Pancreas (tissue), 10 donors: ENCODE results near the gene BPTF. TPM values are rescaled to one million over a fixed set of nuclear protein-coding genes. Genes with fewer than 3 reads are reported as not detected.
"Not testable (repeated sequence)": the region's sequence is repeated elsewhere in the genome, so short reads cannot be mapped to it uniquely, and the experiment has no call there.

Experiments used
- ATAC-seq, 4 donors: fragments of 200-7000 bp; cut with Tn5 transposase; one replicate each; pipeline versions ENCODE4 v1.8.0 to v1.9.1; 2020; ENCODE audit warnings: mild to moderate bottlenecking in 4 of 4, moderate library complexity in 4 of 4
- DNase-seq, 6 donors: peaks; one replicate each; pipeline ENCODE4 v3.0.0-alpha.2; 2020
- FAIRE-seq: peaks from 2 replicates; lab custom pipeline; 2012; peaks lifted over from hg19 to GRCh38; lab: Jason Lieb, UNC
- H3K27ac ChIP-seq, 4 donors: fragments of 200-600 bp; sonication (generic); 1 replicate in 3 of 4; 2 replicates in 1 of 4; pipeline versions ENCODE4 v1.5.0 to v1.8.0; 2020
- H3K27me3 ChIP-seq, 4 donors: fragments of 200-600 bp; one replicate each; pipeline ENCODE4 v1.8.0; 2021
- H3K36me3 ChIP-seq, 3 donors: fragments of 200-600 bp; sonication (generic) in 1 of 3; one replicate each; pipeline versions ENCODE4 v1.5.0 to v1.8.0; 2020 to 2021
- H3K4me1 ChIP-seq, 3 donors: fragments of 200-600 bp; one replicate each; pipeline ENCODE4 v1.8.0; 2021
- H3K4me3 ChIP-seq, 4 donors: fragments of 200-600 bp; sonication (generic) in 2 of 4; one replicate each; pipeline versions ENCODE4 v1.5.0 to v1.8.0; 2020 to 2021
- H3K9me3 ChIP-seq, 4 donors: fragments of 200-600 bp; one replicate each; pipeline ENCODE4 v1.8.0; 2021
- CTCF ChIP-seq, 4 donors: fragments of 200-600 bp; sonication (generic) in 3 of 4; IDR thresholded peaks; one replicate each; pipeline versions ENCODE4 v1.5.0 to v1.8.0; 2021; ENCODE audit warnings: antibody characterized with exemption in 4 of 4
- WGBS, 2 donors: extraction: QIAGEN DNeasy Blood & Tissue Kit; methylation state at CpG; one replicate each; pipeline ENCODE4 v1.1.7; 2013; 5-methylcytosine and 5-hydroxymethylcytosine counted together
- intact Hi-C, 3 donors: fragments of 100-400 bp; cut with DNase I; formaldehyde crosslinking; loops; one replicate each; pipeline versions ENCODE4 v1.11.1 to v1.14.2; 2022
- polyA plus RNA-seq, 2 donors: library from polyadenylated mRNA; stranded (reverse); fragments of 200-250 nt; gene quantifications; one replicate each; pipeline ENCODE4 v1.2.3, GENCODE V29; 2013
- total RNA-seq, 6 donors: library from RNA; stranded (reverse); fragmentation: NEBNext Ultra II Directional in 4 of 6; extraction: Animal tissue kit (Norgen Biotek cat#: 25700) in 4 of 6; gene quantifications; one replicate each; pipeline versions ENCODE4 v1.2.1 to v1.2.4, GENCODE V29; 2021 to 2023
- donor health status: healthy with polysubstance abuse.
- donor health status: DM: no; HTN: no; CAD: no; lungs with moderate emphysema.
- donor health status: DM: no; HTN: no; CAD: no.
- donor health status: control.
- donor health status: control.
- donor health status: Bipolar disorder and iron deficiency.
- donor health status: DM: yes; HTN: yes; CAD: no.
- donor health status: DM: no; HTN: no; CAD: no.
- donor health status: DM: no; HTN: no; CAD: no.
- donor health status: DM: yes; HTN: yes; CAD: no.

Gene BPTF
- total and polyA plus RNA-seq, 8 donors: 15.5 to 59.1 (median 34.1) TPM

- Histone ChIP-seq H3K27ac (peak overlapping the region; percentile 74 to 83 (median 75)), H3K4me1 (peaks cover 0 to 4% (median 0%) of the 10 kb centered on the region in 3 donors), H3K27me3 (no peaks in the 10 kb centered on the region), H3K9me3 (no peaks in the 10 kb centered on the region), H3K36me3 (no peaks in the 10 kb centered on the region), H3K4me3 (peak overlapping the region; percentile 14 to 49 (median 44))
- peak; percentile 94 to 100 (median 98) for DNase-seq
- no peak for FAIRE-seq
- 1 to 2% methylated on average over 47 to 51 of the region's 51 CpGs for WGBS, 2 donors
- intact Hi-C loops: no loop called here
- peak; percentile 95 to 98 (median 96) for ATAC-seq
- peak; percentile 27 to 69 (median 53) for TF ChIP-seq CTCF (IDR thresholded peaks at IDR 0.05)
These were observed 194.5 kb downstream of the BPTF start for GRCh38 chr17:68019675-68020408.

- WGBS, 2 donors: 1% methylated on average over 12 of the region's 12 CpGs
- no peak for TF ChIP-seq CTCF (IDR thresholded peaks at IDR 0.05)
- ATAC-seq (peak; percentile 29 to 40 (median 39)), FAIRE-seq (no peak), DNase-seq (no peak)
- no peaks in the 10 kb centered on the region for H3K9me3 ChIP-seq
- H3K4me3 ChIP-seq: peak overlapping the region; percentile 14 to 49 (median 44)
- H3K4me1 ChIP-seq: peaks cover 0 to 4% (median 0%) of the 10 kb centered on the region in 3 donors
- H3K36me3 ChIP-seq: no peaks in the 10 kb centered on the region
- intact Hi-C loops: no loop called here
- peak overlapping the region; percentile 74 to 83 (median 75) for H3K27ac ChIP-seq
- H3K27me3 ChIP-seq: no peaks in the 10 kb centered on the region
These were observed 195.1 kb downstream of the BPTF start for GRCh38 chr17:68020409-68020756.

- WGBS, 2 donors: 80 to 82% methylated on average over 13 of the region's 13 CpGs
- DNase-seq, H3K36me3 ChIP-seq, intact Hi-C loops, FAIRE-seq, H3K9me3 ChIP-seq, H3K4me1 ChIP-seq, H3K27me3 ChIP-seq, ATAC-seq: not testable (repeated sequence)
- Histone ChIP-seq H3K4me3 (peak overlapping the region in 3 of 4 donors; percentile 39 to 49 (median 48)), H3K27ac (peak overlapping the region; percentile 74 to 83 (median 75))
These were observed 195.5 kb downstream of the BPTF start for GRCh38 chr17:68020791-68021190.

- 89 to 95% methylated on average over 8 of the region's 8 CpGs for WGBS, 2 donors
- Histone ChIP-seq H3K27me3 (no peaks in the 10 kb centered on the region), H3K27ac (no peak overlapping the region), H3K4me3 (no peak overlapping the region), H3K36me3 (no peaks in the 10 kb centered on the region), H3K9me3 (no peaks in the 10 kb centered on the region), H3K4me1 (peaks cover 0 to 4% (median 0%) of the 10 kb centered on the region in 3 donors)
- no peak for ATAC-seq
- DNase-seq: no peak
- no peak for TF ChIP-seq CTCF (IDR thresholded peaks at IDR 0.05)
- FAIRE-seq: no peak
- intact Hi-C loops: no loop called here
These were observed 196.7 kb downstream of the BPTF start for GRCh38 chr17:68021963-68022362.

- intact Hi-C loops, H3K4me3 ChIP-seq, FAIRE-seq, H3K27me3 ChIP-seq, ATAC-seq, H3K9me3 ChIP-seq, H3K27ac ChIP-seq, H3K4me1 ChIP-seq, DNase-seq, H3K36me3 ChIP-seq: not testable (repeated sequence)
- WGBS, 2 donors: 95 to 96% methylated on average over 15 of the region's 15 CpGs
These were observed 197.2 kb downstream of the BPTF start for GRCh38 chr17:68022547-68022946.
